Keratinocyte (primary cell): Measurements from ENCODE around the gene FGF1. TPM values are rescaled to one million over a fixed set of nuclear protein-coding genes. Genes with fewer than 3 reads are reported as not detected.
A peak's percentile ranks its signal among the peaks of the same experiment; 100 is the strongest.

Experiments used
- DNase-seq: peaks from one replicate; pipeline ENCODE4 v3.0.0-alpha.2; 2011; ENCODE audit warnings: low read depth, missing footprints, low spot score
- FAIRE-seq: peaks from 2 replicates; lab custom pipeline; 2011; peaks lifted over from hg19 to GRCh38; lab: Jason Lieb, UNC
- H2AFZ ChIP-seq: 2 replicates; pipeline ENCODE4 v1.6.0; 2012; ENCODE audit warnings: low read length, control low read depth, inconsistent platforms; ENCODE audit not compliant: control insufficient read depth
- H3K27ac ChIP-seq: 2 replicates; pipeline ENCODE4 v1.5.1; 2011; ENCODE audit warnings: low read length; ENCODE audit not compliant: control insufficient read depth, insufficient read depth
- H3K27me3 ChIP-seq: 3 replicates; pipeline ENCODE4 v1.6.0; 2011; ENCODE audit warnings: low read length; ENCODE audit not compliant: control insufficient read depth, insufficient read depth; ENCODE audit errors: extremely low read depth
- H3K36me3 ChIP-seq, 2 experiments: 2 replicates in 1 of 2; 3 replicates in 1 of 2; pipeline ENCODE4 v1.5.1; 2011; ENCODE audit warnings: low read length in 2 of 2, mild to moderate bottlenecking in 1 of 2; ENCODE audit not compliant: control insufficient read depth in 2 of 2, insufficient read depth in 2 of 2; ENCODE audit errors: extremely low read depth in 1 of 2
- H3K4me1 ChIP-seq: 3 replicates; pipeline ENCODE4 v1.5.1; 2011; ENCODE audit warnings: low read length; ENCODE audit not compliant: control insufficient read depth, insufficient read depth; ENCODE audit errors: extremely low read depth
- H3K4me2 ChIP-seq: 3 replicates; pipeline ENCODE4 v1.6.0; 2011; ENCODE audit warnings: low read depth, low read length; ENCODE audit not compliant: control insufficient read depth, insufficient read depth; ENCODE audit errors: extremely low read depth
- H3K4me3 ChIP-seq, 3 experiments: fragments of 200-600 bp in 1 of 3; sonication (generic) in 1 of 3; 2 replicates in 2 of 3; 3 replicates in 1 of 3; pipeline ENCODE4 v1.5.1; 2011 to 2016; ENCODE audit warnings: low read length in 3 of 3, mild to moderate bottlenecking in 3 of 3, control low read depth in 2 of 3, inconsistent platforms in 1 of 3, low read depth in 1 of 3, mixed read lengths in 1 of 3, mixed run types in 1 of 3, moderate library complexity in 1 of 3; ENCODE audit not compliant: control insufficient read depth in 2 of 3, insufficient read depth in 2 of 3; ENCODE audit errors: extremely low read depth in 1 of 3
- H3K79me2 ChIP-seq: 2 replicates; pipeline ENCODE4 v1.6.0; 2012; ENCODE audit warnings: low read length; ENCODE audit not compliant: control insufficient read depth, insufficient read depth
- H3K9ac ChIP-seq: 3 replicates; pipeline ENCODE4 v1.6.0; 2011; ENCODE audit warnings: low read length; ENCODE audit not compliant: control insufficient read depth, insufficient read depth; ENCODE audit errors: extremely low read depth
- H3K9me1 ChIP-seq: 3 replicates; pipeline ENCODE4 v1.6.0; 2011; ENCODE audit warnings: low read length; ENCODE audit not compliant: control insufficient read depth, insufficient read depth; ENCODE audit errors: extremely low read depth
- H3K9me3 ChIP-seq: 2 replicates; pipeline ENCODE4 v1.5.1; 2012; ENCODE audit warnings: low read depth, low read length; ENCODE audit not compliant: control insufficient read depth
- H4K20me1 ChIP-seq: 3 replicates; pipeline ENCODE4 v1.6.0; 2011; ENCODE audit warnings: low read length; ENCODE audit not compliant: control insufficient read depth, insufficient read depth; ENCODE audit errors: extremely low read depth
- EZH2 ChIP-seq: IDR thresholded peaks from one replicate; pipeline ENCODE4 v1.6.1; 2012; ENCODE audit warnings: inconsistent platforms, mild to moderate bottlenecking, low read length, moderate library complexity
- dilution Hi-C: fragments of 300-500 bp; cut with MboI; formaldehyde crosslinking; loops from one replicate; pipeline ENCODE4 v1.7.0; 2020; ENCODE audit warnings: low sequenced_read_pairs; ENCODE audit not compliant: extremely low pct_ligation_motif_present
- polyA plus RNA-seq, 5 experiments: library from polyadenylated mRNA; depleted of rRNA in 3 of 5; stranded (reverse) in 3 of 5; stranded (forward) in 1 of 5; unstranded in 1 of 5; fragments of >200 nt; gene quantifications; 1 replicate in 1 of 5; 2 replicates in 3 of 5; 3 replicates in 1 of 5; pipeline versions ENCODE4 v1.2.1 to v1.2.3, GENCODE V29; 2011 to 2012; ENCODE audit warnings: missing spikeins in 2 of 5, low read depth in 1 of 5, low replicate concordance in 1 of 5
- TF ChIP-seq, protein P1 (sequence below), 3 experiments: IDR thresholded peaks in 1 of 3; conservative IDR thresholded peaks in 1 of 3; optimal IDR thresholded peaks in 1 of 3; 2 replicates in 2 of 3; 3 replicates in 1 of 3; pipeline versions ENCODE3 to v1.5.1; 2011; ENCODE audit warnings: low read length in 3 of 3, mild to moderate bottlenecking in 3 of 3, moderate library complexity in 2 of 3, control low read depth in 1 of 3, inconsistent platforms in 1 of 3; ENCODE audit not compliant: insufficient read depth in 2 of 3; ENCODE audit errors: extremely low read depth in 1 of 3

Gene FGF1
- polyA plus RNA-seq, 1 donor (not counting 4 experiments of a cell fraction or from before 2014, with no cell fraction given): 2.4 TPM

DNA sequence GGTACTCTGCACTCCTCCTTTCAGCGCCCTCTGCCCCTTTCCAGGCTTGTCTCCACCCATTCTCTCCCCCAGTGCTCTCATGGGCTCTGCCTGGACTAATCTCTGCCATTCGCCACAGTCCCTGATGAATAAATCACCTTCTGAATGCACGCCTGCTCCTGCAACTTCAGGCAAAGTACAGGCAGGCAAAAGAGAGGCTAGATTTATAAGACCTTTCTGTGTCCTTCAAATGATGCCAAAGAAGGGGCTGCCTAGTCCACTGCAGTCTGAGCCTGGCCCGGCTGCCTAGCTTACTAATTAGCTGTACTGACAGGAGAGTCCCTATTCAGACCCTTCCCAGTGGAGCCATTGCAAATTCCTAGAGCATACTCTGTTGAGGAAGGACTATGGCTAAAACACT is 7.4 kb downstream of the FGF1 start:
- dilution Hi-C loops: no loop called here
- Histone ChIP-seq H3K36me3 (no peaks in the 10 kb centered on the region), H3K4me3 (no peak overlapping the region), H3K4me2 (no peak overlapping the region), H3K4me1 (peaks cover 23% of the 10 kb centered on the region), H4K20me1 (no peaks in the 10 kb centered on the region), H3K27me3 (no peaks in the 10 kb centered on the region), H3K9me3 (no peaks in the 10 kb centered on the region), H2AFZ (no peak overlapping the region), H3K27ac (no peak overlapping the region), H3K9ac (no peak overlapping the region), H3K9me1 (no peaks in the 10 kb centered on the region), H3K79me2 (no peaks in the 10 kb centered on the region)
- FAIRE-seq: no peak
- DNase-seq: no peak
- TF ChIP-seq, protein P1, sequence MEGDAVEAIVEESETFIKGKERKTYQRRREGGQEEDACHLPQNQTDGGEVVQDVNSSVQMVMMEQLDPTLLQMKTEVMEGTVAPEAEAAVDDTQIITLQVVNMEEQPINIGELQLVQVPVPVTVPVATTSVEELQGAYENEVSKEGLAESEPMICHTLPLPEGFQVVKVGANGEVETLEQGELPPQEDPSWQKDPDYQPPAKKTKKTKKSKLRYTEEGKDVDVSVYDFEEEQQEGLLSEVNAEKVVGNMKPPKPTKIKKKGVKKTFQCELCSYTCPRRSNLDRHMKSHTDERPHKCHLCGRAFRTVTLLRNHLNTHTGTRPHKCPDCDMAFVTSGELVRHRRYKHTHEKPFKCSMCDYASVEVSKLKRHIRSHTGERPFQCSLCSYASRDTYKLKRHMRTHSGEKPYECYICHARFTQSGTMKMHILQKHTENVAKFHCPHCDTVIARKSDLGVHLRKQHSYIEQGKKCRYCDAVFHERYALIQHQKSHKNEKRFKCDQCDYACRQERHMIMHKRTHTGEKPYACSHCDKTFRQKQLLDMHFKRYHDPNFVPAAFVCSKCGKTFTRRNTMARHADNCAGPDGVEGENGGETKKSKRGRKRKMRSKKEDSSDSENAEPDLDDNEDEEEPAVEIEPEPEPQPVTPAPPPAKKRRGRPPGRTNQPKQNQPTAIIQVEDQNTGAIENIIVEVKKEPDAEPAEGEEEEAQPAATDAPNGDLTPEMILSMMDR (optimal IDR thresholded peaks at IDR 0.05 in 1 of 3, IDR thresholded peaks at IDR 0.05 in 1 of 3, conservative IDR thresholded peaks at IDR 0.05 in 1 of 3; ENCODE audit: extremely low read depth in 1 of 3, insufficient read depth in 2 of 3, low read length in 3 of 3): no peak
- no peak for TF ChIP-seq EZH2

DNA sequence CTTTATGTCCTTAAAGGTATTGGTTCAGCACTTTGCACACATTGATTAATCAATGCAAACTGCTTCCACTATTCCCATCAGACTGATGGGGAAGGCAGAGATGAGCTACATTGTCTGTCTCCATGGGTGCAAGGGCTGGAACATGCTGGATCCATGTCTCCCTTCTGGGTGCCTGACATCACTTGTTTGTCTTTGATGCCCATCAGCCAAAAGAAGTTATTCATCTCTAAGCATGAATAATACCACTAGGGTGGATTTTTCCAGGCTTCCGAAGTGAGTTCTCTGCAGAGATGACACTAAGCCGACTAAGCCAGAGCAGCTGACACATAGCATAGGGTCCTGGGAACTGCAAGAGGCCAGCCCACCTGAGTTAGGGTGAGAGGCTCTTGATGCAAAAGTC is 8.7 kb downstream of the FGF1 start:
- Histone ChIP-seq H3K9ac (no peak overlapping the region), H3K4me2 (no peak overlapping the region), H3K4me3 (no peak overlapping the region), H3K4me1 (peaks cover 23% of the 10 kb centered on the region), H3K27me3 (no peaks in the 10 kb centered on the region), H3K27ac (no peak overlapping the region), H4K20me1 (no peaks in the 10 kb centered on the region), H3K36me3 (no peaks in the 10 kb centered on the region), H2AFZ (no peak overlapping the region), H3K9me1 (no peaks in the 10 kb centered on the region), H3K9me3 (no peaks in the 10 kb centered on the region), H3K79me2 (no peaks in the 10 kb centered on the region)
- DNase-seq (no peak), FAIRE-seq (peak; percentile 62)
- dilution Hi-C loops: no loop called here
- TF ChIP-seq, protein P1 (optimal IDR thresholded peaks at IDR 0.05 in 1 of 3, IDR thresholded peaks at IDR 0.05 in 1 of 3, conservative IDR thresholded peaks at IDR 0.05 in 1 of 3; ENCODE audit: extremely low read depth in 1 of 3, insufficient read depth in 2 of 3, low read length in 3 of 3): no peak
- TF ChIP-seq EZH2: no peak
